H54 (cell line): Measurements from ENCODE around the gene NFATC4.
"Not testable (repeated sequence)": the region's sequence is repeated elsewhere in the genome, so short reads cannot be mapped to it uniquely, and the experiment has no call there.

Source experiments
- DNase-seq: peaks from one replicate; pipeline ENCODE4 v3.0.0; 2011; ENCODE audit warnings: low spot score, mixed read lengths; ENCODE audit not compliant: insufficient read length
- FAIRE-seq: peaks from 3 replicates; lab custom pipeline; 2011; peaks lifted over from hg19 to GRCh38; lab: Jason Lieb, UNC
- POLR2A ChIP-seq: IDR thresholded peaks from 2 replicates; pipeline ENCODE4 v1.6.1; 2011; ENCODE audit warnings: low read depth, mild to moderate bottlenecking, low read length

NFATC4 gene

GRCh38 chr14:24367514-24368211 is at the start of gene NFATC4:
Gene NFATC4 (plus strand): TSS chr14:24368184. CDS start chr14:24368341, 157 bp downstream.
- no peak for TF ChIP-seq POLR2A
- DNase-seq (peak; percentile 19), FAIRE-seq (no peak)

- TF ChIP-seq POLR2A: no peak
- no peak for FAIRE-seq
These were observed 46.6 kb upstream of the NFATC4 start for GRCh38 chr14:24321212-24321975.

GRCh38 chr14:24322672-24323071 is 45.3 kb upstream of the NFATC4 start:
- FAIRE-seq (no peak), DNase-seq (no peak)
- no peak for TF ChIP-seq POLR2A

More at GRCh38 chr14:24321212-24321975, 46.6 kb upstream of the NFATC4 start:
- no peak for DNase-seq

- DNase-seq (no peak), FAIRE-seq (no peak)
- no peak for TF ChIP-seq POLR2A
These were observed 44.6 kb upstream of the NFATC4 start for GRCh38 chr14:24323341-24323740.

- no peak for DNase-seq
- TF ChIP-seq POLR2A: no peak
- FAIRE-seq: no peak
These were observed 44.0 kb upstream of the NFATC4 start for GRCh38 chr14:24324024-24324423.

GRCh38 chr14:24325041-24325530 is 42.9 kb upstream of the NFATC4 start:
- no peak for FAIRE-seq
- no peak for TF ChIP-seq POLR2A
- no peak for DNase-seq

GRCh38 chr14:24325963-24326362 is 42.0 kb upstream of the NFATC4 start:
- DNase-seq (no peak), FAIRE-seq (no peak)
- no peak for TF ChIP-seq POLR2A

- DNase-seq (no peak), FAIRE-seq (no peak)
These were observed 40.7 kb upstream of the NFATC4 start for GRCh38 chr14:24327303-24327702.

GRCh38 chr14:24327914-24328313 is 40.1 kb upstream of the NFATC4 start:
- not testable (repeated sequence) for FAIRE-seq, DNase-seq

More at GRCh38 chr14:24327303-24327702, 40.7 kb upstream of the NFATC4 start:
- TF ChIP-seq POLR2A: no peak

- no peak for TF ChIP-seq POLR2A
- FAIRE-seq (no peak), DNase-seq (no peak)
These were observed 38.8 kb upstream of the NFATC4 start for GRCh38 chr14:24329073-24329663.

GRCh38 chr14:24329736-24330135 is 38.2 kb upstream of the NFATC4 start:
- DNase-seq: no peak
- TF ChIP-seq POLR2A: no peak
- FAIRE-seq: no peak

GRCh38 chr14:24330973-24331674 is 36.9 kb upstream of the NFATC4 start:
- no peak for FAIRE-seq
- no peak for TF ChIP-seq POLR2A
- DNase-seq: no peak

- DNase-seq (no peak), FAIRE-seq (no peak)
- no peak for TF ChIP-seq POLR2A
These were observed 36.2 kb upstream of the NFATC4 start for GRCh38 chr14:24331731-24332267.
